Erythroblast (primary cell): ENCODE results near the gene MUC5B.
"Not testable (repeated sequence)": the region's sequence is repeated elsewhere in the genome, so short reads cannot be mapped to it uniquely, and the experiment has no call there.

Experiments used
- DNase-seq, 2 experiments: peaks; one replicate each; lab custom pipeline; 2025; lab: John Stamatoyannopoulos, UW
- GATA1 ChIP-seq: IDR thresholded peaks from 2 replicates; pipeline ENCODE4 v1.6.1; 2011; ENCODE audit warnings: low read depth, mild to moderate bottlenecking, control low read depth, low read length, moderate library complexity
- POLR2A ChIP-seq: IDR thresholded peaks from 2 replicates; pipeline ENCODE4 v1.6.1; 2011; ENCODE audit warnings: mild to moderate bottlenecking, low read length

MUC5B gene

GRCh38 chr11:1260620-1261019 is 37.8 kb downstream of the MUC5B start:
- DNase-seq: no peak
- TF ChIP-seq GATA1 (no peak), POLR2A (no peak)

DNA sequence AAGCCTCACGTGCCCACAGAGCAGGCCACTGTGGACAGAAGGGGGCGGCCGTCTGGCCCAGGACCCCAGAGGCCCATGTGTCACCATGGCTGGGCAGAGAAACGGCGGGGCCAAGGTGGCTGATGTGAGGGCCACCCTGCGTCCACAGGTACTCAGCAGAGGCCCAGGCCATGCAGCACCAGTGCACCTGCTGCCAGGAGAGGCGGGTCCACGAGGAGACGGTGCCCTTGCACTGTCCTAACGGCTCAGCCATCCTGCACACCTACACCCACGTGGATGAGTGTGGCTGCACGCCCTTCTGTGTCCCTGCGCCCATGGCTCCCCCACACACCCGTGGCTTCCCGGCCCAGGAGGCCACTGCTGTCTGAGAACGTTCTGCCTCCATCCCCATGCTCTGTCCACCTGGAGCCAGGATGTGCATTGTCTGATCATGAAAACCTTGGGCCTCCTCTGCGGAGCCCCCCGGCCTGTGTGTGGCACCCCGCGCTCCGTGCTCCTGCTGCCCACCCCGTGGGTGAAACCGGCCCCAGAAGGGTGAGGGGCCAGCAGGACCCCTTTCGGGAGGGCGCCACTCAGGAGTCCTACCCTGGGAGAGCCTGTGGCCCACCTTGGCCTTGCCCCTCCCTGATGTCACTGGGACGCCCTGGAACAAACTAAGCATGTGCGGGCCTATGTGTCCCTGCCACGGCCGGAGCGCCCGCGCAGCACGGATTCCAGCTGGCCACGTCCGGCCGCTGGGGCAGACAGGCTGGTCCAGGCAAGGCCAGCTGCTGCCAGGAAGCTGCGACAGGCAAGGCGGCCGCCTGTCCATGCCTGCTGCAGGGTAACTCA is 38.6 kb downstream of the MUC5B start:
- DNase-seq: no peak
- TF ChIP-seq GATA1 (no peak), POLR2A (no peak)

DNA sequence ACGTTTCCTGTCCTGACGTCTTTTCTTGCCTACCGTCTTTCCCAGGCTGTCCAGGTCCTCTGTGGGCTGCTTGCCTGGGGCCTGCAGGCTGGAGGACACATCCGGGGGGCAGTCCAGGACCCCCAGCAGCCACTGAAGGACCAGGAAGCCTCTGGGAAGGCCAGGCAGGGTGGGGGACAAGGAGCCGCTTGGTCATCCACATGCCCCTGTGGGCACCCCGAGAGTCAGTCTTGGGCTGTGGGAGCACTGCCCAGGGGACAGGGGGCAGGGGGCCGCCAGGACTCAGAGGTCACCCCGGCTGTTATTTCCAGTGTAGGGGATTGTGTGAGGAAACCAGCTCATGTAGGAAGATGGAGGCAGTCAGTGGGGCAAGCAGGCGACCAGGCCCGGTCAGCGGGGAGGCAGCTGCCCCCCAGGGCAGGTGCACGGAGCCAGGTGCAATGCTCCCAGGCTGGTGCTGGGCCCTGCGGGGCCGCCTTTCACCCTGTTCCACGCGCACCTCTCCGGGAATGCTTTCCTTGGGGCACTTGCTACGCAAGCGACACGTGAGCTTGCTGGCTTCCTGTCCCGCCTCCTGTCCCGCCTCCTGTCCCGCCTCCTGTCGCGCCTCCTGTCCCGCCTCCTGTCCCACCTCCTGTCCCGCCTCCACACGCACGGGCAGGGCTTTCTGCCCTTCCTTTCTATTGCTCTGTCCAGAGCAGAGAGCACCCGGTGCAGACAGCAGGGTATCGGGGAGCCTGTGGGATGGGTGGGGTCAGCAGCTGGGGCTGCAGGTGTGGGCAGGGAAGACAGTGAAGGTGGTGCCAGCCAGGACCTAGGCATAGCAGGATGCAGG is 39.5 kb downstream of the MUC5B start:
- DNase-seq: peak; percentile 89
- TF ChIP-seq POLR2A (peak; percentile 62), GATA1 (no peak)

DNA sequence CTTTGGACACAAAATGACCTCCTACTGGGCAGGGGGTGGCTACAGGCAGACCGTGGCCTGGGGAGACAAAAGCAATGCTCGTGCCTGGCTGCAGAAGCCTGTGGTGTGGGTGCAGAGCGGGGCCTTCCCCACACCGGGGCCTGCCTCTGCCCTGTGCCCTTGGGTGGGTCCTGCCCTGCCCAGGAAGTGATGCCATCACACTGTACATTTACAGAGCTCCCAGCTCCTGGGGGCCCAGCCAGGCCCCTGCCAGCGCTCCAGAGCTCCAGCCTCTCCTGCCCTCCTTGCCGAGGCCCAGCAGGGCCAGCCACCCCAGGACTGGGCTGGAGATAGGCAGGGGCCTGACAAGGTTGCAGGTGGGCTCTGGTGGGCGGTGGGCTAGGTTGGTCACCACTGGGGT is 40.1 kb downstream of the MUC5B start:
- TF ChIP-seq POLR2A (peak; percentile 5), GATA1 (no peak)
- DNase-seq: no peak

DNA sequence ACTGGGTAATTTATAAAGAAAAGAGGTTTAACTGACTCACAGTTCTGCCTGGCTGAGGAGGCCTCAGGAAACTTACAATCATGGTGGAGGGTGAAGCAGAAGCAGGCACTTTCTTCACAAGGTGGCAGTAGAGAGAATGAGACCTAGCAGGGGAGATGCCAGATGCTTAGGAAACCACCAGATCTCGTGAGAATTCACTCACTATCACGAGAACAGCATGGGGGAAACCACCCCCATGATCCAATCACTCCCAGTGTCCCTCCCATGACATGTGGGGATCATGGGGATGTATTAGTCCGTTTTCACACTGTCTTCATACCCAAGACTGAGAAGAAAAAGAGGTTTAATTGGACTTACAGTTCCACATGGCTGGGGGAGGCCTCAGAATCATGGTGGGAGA is 41.6 kb downstream of the MUC5B start:
- DNase-seq: peak; percentile 67 to 71

GRCh38 chr11:1265480-1265879 is 42.6 kb downstream of the MUC5B start:
- not testable (repeated sequence) for DNase-seq

DNA sequence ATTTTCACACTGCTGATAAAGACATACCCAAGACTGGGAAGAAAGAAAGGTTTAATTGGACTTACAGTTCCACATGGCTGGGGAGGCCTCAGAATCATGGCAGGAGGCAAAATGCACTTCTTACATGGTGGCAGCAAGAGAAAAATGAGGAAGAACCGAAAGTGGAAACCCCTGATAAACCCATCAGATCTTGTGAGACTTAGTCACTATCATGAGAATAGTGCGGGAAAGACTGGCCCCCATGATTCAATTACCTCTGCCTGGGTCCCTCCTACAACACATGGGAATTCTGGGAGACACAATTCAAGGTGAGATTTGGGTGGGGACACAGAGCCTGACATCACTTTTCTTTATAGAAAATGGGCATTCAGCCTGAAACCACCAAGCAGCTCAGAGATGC is 44.1 kb downstream of the MUC5B start:
- DNase-seq: not testable (repeated sequence)

DNA sequence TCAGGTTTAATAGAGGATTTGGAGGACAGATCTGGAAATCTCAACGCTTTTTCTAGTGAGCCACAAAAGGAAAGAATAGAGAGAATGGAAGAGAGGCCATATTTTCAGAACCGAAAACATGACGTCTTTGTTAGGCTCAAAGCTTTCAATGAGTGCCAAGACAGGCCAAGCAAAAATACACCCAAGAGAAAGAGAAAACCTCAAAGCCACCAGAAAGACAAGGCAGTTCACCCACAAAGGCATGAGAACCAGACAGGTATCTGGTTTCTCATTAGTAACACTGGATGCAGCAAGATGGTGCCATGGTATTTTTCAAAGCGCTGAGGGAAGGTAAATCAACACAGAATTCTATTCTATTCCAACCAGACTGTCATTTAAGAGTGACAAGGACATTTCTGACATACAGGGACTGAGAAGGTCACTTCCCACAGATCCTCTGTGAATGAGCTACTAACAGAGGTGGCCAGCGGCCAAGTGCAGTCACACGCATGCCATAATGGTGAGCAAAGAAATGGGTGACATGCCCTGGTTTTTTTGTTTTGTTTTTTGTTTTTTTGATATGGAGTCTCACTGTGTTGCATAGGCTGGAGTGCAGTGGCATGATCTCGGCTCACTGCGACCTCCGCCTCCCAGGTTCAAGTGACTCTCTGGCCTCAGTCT is 44.7 kb downstream of the MUC5B start:
- TF ChIP-seq POLR2A: no peak
- TF ChIP-seq GATA1: no peak
- no peak for DNase-seq

- no peak for TF ChIP-seq POLR2A
- no peak for DNase-seq
Measured at GRCh38 chr11:1269957-1270356, 47.1 kb downstream of the MUC5B start.

DNA sequence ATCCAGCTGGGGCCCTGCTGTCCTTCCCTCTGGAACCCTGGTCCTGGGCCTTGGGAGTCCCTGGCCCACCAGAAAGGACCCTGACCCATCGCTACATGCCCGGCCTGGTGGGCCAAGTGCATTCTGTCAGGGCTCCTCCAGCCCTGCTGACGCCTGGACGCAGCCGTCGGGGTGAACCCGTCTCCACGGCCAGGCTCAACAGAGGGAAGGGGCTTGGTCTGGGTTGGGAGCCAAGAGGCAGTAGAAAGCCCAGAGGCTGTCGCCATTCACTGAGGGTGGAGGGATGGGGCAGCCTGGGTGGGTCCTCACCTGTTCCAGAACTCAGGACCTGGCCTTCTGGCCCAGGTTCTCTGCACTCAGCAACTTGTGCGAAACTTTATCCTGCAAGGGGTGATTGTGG is 47.6 kb downstream of the MUC5B start:
- DNase-seq: no peak
- no peak for TF ChIP-seq POLR2A
- TF ChIP-seq GATA1: no peak

GRCh38 chr11:1271002-1271401 is 48.1 kb downstream of the MUC5B start:
- no peak for DNase-seq
- TF ChIP-seq GATA1 (no peak), POLR2A (no peak)

GRCh38 chr11:1271406-1271805 is 48.5 kb downstream of the MUC5B start:
- no peak for DNase-seq
- TF ChIP-seq GATA1 (no peak), POLR2A (no peak)

DNA sequence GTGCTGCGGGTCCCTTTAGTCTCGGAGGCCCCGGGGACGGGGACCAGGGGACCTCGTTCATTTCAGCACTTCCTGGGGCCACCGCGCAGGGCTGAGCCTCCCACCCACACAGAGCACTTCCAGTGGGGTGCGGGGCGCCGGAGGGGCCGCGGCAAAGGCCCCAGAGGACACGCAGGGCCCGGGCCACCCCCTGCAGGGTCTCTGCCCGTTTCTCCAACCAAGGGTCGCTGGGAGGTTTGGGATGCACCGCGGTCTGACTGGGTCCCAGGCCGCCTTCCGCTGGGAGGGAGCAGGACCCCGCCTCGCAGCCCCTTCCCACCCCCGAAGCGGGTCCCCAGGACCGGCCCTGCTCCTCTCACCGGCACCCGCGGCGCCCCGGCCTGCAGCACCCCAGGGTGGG is 49.1 kb downstream of the MUC5B start:
- DNase-seq: no peak
- TF ChIP-seq GATA1: no peak
- no peak for TF ChIP-seq POLR2A

- no peak for DNase-seq
- no peak for TF ChIP-seq POLR2A
- no peak for TF ChIP-seq GATA1
Measured at GRCh38 chr11:1272531-1272930, 49.7 kb downstream of the MUC5B start.
